HG03571 (cell line): Measurements from ENCODE around the gene HJURP.

ENCODE experiments used
- ATAC-seq: cut with Tn5 transposase; IDR thresholded peaks from one replicate; pipeline ENCODE4 v1.9.1; 2021; ENCODE audit not compliant: unreplicated experiment

The HJURP gene

DNA sequence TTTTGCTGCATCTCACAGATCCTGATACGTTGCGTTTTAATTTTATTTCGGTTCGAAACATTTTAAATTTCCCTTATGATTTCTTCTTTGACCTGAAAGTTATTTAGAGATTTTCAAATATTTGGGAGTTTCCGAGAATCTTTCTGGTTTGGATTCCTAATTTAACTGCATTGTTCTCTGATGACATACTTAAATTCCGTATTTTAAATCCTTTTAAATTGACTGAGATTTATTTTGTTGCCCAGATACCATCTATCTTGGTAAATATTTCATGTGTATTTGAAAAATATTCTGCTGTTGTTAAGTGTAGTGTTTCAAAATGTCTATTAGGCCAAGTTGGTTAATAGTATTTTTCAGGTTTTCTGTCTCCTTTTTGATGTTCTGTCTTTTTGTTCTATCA lies 38.5 kb downstream of the HJURP start:
- ATAC-seq = no peak

DNA sequence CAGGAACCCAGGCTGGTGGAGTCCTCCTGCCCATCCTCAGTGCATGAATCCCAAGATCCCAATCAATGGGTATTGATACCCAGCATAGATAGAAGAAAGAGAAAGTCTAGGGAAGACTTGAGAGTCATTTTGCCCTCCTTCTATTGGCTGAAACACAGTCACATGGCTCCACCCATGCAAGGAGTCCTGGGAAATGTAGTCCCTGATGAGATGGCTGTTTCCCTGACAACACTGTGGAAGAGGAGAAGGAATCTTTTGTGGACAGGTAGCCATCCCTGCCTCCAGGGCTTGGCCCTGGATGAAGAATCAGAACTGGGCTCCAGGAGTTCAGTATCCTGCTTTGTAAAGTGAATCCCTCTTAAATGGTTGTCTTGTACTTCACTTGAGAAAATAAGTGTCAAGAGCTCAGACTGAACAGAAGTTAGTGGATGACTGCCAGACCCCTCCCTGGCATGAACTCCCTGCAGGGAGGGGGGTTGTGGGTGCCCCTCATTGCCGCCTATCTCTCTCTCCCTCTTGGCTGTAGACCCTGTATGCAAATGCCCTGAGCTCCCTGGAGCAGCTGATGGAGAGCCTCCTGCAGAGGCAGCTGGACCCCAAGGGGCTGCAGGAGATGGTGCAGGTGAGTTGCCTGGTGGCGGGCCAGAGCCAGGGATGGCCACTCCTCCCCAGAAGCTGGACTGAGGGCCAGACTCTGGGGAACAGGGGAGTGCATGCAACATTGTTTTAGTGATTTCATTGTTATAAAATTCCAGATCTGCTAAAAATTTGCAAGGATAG lies 40.1 kb downstream of the HJURP start:
- ATAC-seq = no peak

DNA sequence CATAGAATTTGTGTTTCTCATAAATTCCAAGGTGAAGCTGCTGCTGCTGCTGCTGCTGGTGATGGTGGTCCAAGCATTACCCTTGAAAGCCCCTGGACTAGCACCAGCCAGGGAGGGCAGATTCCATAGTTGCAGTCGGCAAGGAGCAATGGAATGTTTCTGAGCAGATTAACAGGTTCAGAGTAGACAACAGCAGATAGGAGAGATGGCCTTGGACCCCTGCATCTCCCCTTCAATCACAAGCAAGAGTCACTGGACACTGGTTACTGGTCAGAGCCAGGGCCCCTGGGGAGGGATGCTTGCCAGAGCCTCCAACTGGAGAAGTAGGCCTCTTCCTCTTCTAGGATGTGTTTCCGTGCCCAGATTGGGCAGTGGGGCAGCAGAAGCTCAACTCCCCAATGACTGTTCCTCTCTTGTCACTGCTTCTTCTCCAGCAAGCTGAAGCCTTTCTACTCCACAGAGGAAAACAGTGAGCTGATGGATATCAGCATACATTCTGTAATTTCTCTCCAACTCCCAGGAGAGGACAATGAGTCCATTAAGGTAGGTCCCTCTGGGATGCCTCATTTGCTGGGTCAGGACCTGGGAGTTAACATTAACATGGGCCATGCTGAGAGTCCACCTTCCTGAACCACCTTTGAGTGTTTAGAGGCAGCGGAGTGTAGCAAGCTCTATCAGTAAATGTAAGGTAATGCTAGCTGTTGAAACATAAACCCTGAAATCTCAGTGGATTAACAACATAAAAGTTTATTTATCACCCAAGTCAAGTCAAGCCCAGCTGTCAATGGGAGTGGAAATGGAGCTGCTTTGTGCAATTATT lies 40.9 kb downstream of the HJURP start:
- no peak for ATAC-seq

DNA sequence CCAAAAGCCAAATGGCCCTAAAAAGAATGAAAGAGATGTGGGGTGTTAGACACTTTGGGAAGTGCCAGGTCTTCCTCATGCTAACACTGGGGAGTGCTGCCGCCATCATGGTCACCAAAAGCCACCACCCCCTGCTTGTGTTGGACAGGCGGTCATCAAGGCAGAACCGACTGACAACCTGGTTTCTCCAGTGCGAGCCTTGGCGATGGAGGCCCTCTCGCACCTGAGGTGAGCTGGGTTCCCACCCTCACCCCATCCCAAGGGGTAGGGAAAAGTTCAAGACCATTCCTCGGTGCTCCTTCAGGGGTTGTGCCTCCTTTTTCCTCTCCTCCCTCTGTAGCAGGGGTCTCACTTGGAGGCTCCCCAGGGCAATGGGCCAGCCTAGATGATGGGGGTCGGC lies 42.6 kb downstream of the HJURP start:
- no peak for ATAC-seq

DNA sequence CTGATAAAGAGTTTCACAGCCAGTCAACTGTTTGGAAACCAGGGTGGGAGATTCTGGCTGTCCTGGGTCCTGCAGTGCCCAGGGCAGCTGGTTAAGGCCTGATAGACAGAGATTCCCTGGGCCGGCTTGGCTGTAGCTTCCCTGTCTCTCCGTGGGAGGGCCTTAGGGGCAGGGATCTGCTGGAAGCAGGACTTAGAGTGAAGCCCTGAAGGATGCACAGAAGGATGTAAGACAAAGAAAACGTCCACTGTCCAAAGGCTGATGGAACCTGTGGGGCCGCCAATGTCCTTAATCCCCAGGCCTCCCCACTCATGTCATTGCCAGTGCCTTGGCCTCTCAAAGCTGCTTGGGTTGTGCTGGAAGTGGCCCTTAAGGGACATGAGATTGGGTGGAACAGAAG lies 43.2 kb downstream of the HJURP start:
- no peak for ATAC-seq

DNA sequence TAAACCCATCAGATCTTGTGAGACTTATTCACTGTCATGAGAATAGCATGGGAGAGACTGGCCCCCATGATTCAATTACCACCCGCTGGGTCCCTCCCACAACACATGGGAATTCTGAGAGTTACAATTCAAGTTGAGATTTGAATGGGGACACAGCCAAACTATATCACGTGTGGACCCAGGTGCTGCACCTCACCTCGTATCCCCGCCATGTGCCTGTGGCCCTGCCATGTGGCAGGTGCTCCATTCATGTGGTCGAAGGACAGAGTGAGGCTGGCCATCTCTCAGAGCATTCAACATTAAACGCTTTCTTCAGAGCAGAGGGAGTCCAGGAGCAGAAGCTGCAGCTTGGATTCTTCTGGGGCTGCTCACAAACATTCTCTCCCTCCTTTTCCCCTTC lies 44.0 kb downstream of the HJURP start:
- ATAC-seq = no peak

DNA sequence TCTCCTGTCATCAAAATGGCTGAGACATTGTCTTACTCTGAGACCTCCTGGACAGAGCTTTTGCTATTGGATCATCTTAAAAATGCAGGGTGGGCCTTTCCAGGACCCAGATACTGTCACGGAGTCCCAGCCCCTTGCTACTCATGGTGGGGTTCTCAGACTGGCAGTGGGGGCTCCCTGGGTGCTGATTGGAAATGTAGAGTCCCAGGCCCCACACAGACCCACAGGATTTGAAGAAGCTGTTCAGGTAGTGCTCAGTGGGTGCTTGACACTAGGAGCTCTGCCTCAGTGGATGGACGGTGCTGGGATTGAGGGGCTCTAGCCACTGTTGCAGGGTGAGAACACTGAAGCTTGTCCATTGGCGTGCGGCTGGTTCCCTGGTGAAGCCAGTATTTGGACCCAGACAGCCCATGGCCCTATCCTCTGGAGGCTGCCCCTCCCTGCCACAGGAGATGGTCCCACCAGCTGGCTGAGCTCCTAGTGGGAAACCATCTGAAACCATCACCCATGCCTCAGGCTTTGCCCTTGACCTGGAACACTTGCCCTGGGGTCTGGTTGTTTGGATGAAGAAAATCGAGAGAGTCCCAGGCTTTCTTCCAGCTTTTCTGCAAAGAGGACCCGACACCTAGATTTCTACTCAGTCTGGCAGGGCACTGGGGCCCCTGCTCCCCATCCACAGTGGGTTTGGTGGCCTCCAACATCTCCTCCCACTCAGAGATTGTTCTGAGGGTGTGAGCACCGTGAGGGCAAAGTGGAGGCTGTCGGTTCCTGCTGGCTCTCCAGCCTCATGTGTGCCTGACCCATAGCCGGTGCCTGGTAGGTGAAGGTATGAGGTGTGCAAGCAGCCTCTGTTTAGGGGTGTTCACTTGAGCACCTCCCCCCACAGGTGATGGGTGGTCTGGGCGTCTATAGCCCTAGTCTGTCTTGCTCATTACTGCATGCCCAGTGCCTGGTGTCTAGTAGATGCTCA lies 46.1 kb downstream of the HJURP start:
- no peak for ATAC-seq

DNA sequence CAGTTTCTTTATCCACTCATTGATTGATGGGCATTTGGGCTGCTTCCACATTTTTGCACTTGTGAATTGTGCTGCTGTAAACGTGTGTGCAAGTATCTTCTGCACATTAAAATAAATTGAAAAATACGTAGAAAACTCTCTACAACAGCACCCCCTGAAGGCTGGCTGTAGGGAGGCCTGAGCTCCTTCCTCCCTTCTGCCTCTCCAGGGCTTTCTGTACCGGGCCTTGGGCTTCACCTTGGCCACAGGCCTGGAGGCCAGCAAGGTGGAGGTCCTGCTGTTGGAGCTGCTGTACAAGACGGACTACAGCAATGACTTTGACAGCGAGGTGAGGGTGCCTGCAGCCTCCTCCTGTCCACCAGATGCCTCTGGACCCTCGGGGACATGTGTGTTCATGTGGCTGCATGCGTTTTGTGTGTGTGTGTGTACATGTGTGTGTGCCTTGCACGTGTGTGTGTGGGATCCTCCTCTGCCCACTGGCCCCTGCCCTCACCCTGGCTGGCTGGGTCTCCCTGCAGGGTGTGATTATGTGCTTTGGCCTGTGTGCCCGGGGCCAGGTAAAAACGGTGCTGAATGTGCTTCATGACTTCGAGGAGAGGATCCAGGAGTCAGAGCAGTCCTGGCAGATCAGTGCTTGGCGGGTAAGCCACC lies 47.0 kb downstream of the HJURP start:
- no peak for ATAC-seq

DNA sequence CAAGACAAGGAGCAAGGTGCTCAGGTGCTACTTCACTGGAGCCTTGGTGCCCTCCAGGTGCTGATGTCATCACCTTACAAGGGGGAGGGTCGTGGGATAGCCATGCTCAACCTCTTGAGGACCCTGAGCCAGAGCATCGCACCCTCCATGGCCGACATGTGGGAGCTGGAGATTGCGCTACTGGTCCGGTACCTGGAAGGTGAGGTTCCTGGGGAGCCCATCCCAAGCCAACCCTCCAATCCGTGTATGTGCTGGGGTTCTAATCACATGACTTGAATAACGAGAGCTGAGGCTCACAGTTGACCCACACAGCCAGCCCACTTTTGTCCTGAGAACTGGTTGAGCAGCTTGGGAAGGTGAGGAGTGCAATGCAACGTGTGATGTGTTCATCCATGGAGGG lies 50.3 kb downstream of the HJURP start:
- no peak for ATAC-seq

DNA sequence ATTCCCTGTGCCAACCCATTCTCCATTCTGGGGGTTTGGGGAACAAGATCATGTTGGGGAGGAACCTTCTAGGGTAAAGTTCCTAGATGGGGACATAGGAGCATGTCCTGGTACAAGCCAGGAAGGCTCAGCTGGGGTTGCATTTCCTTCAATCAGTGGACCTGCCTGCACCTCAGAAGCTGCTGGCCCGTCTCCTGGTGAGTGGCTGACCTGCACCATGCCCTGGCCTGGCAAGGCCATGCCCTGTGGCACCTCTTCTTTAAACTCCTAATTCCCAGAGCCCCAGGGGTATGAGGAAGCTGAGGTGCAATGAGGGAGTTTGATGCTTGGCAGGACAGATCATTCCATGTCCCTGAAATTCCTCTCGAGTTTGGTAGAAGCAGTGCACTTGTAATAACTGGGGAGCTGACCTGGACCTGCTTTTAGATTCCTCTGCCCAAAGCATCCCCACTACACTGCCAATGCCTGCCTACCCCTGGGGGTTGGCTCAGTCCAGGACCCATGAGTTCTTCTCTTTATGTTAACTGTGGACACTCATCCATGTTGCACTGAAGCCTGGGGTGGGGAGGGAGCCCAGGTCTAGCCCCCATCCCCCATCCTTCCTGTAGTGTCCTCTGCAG lies 50.9 kb downstream of the HJURP start:
- no peak for ATAC-seq

DNA sequence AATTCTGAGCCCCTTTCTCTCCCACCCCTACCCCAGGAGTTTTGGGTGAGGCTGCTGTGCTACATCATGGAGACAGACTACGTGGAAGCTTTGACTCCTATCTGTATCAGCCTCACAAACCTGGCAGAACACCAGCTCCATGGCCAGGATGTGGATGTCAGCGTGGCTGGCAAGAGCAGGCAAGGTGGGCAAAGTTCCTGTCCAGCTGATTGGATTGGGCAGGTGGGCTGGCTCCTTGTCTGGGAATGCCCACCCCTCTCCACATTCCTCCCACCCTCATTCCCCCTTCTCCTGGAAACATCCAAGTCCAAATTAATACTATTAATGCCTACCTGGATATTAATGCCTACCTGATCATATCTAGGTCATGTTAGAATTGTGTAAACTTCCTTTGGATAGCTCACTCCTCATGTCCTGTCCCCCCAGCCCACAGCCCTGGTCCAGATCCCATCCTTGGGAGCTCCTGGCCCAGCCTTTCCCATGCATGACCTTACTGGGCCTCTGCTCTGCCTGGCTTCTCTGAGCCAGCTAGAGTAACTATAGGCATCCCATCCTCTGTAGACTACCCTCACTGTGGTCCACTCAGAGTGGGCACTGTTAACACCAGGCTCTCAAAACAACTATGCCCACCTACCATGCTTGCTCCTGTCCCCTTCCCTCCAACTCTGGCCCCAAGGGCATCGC lies 52.1 kb downstream of the HJURP start:
- ATAC-seq = no peak

DNA sequence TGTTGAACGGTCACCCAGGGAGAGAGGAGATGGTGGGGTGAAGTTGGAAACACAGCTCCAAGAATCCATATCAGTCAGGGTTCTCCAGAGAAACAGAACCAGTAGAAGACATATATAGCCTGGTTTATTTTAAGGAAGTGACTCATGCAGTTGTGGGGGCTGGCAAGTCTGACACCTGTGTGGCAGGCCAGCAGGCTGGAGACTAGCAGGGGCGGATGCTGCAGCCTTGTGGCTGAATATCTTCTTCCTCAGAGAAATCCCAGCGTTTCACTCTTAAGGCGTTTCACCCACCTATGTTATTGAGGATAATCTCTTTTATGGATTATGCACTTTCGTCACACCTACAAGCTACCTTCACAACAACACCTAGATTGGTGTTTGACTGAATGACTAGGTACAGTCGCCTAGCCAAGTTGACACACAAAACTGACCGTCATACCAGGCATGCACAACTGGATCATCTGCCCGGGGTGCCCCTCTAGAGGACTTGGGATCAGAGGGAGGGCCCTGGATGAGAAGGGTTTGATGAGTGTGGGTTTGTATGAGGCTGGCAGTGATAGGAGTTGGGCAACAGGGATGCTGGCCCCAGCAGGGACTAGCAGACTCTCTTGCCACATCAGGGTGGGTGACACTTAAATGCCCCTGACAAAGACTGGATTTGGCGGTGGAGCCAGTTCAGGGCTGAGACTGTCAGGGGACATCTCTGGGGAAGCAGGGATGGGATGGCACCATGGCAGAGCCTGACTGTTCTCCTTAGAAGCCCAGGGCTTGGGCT lies 52.8 kb downstream of the HJURP start:
- ATAC-seq = no peak

DNA sequence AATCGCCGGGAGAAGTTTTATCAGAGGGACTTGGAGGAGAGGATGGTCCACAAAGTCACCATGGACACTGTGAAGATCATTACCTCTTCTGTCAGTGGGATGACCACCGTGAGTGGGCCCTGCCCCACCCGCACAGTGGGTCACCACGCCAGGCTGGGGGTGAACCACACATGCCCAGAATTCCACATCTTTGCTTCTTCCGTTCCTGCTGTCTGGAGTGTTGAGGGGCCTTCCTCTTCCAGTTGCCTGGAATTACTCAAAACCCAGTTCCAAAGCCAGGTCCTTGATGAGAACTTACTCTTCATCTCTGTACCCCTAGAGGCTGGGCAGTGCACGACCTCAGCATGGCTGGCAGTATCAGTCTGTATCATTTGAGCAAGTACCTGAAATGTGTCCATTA lies 54.1 kb downstream of the HJURP start:
- ATAC-seq = no peak

DNA sequence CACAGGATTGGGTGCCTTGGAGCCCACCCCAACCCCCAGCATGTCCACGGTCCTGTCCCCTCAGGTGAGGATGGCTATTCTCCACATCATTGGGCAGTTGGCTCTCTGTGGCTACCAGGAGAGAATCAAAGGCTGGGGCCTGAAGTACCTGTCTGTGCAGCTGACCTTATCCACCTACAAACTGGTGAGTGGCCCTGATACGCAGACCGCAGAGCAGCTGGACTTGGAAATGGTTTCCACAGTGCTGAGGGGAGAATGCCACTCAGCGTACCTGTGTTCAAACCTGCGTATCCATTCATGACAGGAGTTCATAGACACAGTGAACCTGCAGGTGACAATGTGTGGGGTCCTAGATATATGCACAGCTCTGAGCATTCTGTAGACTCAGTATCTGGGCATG lies 54.6 kb downstream of the HJURP start:
- ATAC-seq = no peak

DNA sequence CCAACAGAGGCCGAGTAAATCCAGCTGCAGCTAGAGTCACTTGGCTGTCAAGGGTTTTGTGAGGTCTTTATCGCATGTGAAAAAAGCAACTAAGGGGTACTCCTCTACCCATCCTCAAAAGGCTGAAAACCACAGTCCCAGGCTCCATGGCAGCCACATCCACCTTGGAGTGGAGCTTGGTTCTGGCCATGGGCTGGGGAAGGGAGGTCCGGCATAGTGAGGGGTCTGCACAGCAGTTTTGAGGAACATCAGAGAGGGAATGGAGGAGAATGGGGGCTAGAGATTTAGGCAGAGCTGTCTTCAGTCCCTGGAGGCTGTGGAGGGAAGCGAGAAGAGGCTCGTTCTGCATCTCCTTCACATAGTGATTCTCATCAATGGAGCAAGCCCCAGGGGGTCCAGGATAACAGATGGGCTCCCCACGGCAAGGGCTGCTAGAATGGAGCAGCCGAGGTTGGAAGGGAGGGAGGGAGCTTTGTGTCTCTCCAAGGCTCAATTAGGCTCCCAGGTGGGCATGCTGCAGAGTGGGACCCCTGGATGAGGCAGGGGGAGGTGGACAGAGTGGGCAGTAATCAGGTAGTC lies 55.2 kb downstream of the HJURP start:
- no peak for ATAC-seq

DNA sequence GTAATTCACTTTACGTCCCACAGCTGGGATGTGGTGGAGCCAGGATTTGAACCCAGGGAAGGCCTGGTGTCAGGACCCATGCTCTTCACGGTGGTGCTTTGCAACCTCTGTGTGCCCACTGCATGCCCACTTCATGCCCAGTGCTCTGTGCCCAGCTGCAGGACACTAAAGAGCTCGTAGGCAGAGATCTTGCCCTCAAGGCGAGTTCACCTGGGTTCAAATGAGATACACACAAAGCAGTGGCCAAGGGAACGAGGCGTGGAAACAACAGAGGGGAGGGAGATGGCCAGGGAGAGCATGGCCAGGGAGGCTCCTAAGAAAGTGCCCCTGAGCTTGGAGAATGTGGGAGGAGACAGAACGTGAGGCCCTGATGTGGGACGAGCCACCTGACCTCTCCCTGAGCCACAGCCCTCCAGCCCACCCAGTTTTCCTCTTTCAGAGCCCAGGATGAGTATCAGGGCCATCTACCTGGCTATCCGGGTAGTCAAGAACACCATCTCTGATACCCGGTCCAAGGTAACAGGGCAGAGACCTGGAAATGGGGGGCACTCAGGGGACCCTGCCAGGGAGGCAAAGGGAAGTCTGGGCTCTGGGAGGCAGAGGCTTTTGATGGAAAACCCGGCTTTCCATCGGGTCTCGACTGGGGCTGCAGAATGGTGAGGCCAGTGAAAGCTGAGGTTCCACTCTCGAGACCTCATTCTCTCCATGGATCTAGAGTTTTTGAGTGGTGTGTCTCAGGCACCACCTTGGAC lies 55.8 kb downstream of the HJURP start:
- no peak for ATAC-seq

DNA sequence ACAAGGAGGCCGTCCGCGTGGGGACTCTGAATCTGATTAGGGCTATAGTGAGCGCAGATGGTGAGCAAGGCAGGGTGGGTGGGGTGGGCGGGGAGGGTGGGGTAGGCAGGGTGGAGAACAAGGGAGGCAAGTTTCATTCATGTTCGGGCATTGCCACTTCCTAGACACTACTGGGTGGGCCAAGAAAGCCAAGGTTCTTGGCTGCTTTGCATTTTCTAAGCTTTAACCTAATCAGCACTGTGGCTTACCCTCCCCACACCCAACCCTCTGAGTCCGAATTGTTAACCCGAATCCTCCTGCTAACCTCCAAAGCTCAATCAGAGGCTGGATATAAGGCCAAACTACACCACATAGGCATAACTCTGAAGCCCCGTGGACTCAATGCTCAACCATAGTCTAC lies 58.1 kb downstream of the HJURP start:
- ATAC-seq = no peak

DNA sequence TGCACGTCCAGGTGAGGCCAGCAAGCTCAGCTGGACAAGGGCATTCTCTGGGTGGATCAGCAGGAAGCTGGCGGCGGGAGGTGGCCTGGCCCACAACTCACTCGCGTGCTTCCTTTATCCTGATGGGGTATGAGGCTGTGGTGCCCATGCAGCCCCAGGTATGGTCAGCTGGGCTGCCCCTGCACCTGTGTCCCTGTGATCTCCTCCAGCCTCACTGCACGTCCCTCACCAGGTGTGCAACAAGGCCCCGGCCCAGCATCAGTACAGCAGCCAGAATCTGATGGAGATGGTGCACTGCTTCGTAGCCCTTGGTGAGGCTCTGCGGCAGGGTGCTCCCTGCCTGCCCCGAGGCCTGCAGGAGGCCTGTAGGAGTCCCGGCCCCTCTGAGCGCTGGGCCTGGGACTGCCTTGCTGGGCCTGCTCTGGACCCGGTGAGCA lies 58.6 kb downstream of the HJURP start:
- no peak for ATAC-seq
